UCSD-AML1 (cell line): ENCODE data around the gene CAP1.

Experiments used
- DNase-seq: peaks from one replicate; lab custom pipeline; 2025; ENCODE audit not compliant: unreplicated experiment; lab: John Stamatoyannopoulos, UW

CAP1 gene

DNA sequence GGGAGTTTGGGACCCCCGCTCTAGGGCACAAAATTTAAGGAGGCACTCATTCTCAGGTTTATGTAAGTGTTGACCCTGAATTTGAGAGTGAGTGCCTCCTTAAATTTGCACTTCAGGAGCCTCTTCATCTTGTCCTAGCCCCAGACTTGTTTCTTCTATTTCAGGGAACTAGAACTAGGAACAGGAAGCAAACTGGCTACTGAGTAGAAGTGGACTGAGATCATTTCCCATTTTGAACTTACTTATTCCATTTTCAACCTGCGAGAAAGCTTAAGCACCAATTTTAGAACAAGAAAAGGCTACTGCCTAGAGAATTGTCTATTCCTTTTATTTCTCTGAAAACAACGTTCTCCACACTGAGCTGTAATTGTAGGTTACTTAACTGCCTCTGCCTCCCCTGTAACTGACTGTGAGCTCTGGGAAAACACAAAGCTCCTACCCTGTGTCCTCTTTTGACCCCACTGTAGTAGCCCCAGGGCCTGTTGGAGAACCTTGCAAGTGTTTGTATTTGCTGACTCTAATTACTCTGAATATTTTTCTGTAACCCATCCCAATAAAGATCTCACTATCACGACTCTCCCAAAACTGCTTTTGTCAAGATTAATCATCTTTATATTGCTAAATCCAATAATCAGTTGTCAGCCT is 54.1 kb downstream of the CAP1 start:
- no peak for DNase-seq

- DNase-seq, result no peak
Observed at GRCh38 chr1:40095806-40096205, 55.3 kb downstream of the CAP1 start.

- no peak for DNase-seq
Observed at GRCh38 chr1:40096646-40096976, 56.1 kb downstream of the CAP1 start.

DNA sequence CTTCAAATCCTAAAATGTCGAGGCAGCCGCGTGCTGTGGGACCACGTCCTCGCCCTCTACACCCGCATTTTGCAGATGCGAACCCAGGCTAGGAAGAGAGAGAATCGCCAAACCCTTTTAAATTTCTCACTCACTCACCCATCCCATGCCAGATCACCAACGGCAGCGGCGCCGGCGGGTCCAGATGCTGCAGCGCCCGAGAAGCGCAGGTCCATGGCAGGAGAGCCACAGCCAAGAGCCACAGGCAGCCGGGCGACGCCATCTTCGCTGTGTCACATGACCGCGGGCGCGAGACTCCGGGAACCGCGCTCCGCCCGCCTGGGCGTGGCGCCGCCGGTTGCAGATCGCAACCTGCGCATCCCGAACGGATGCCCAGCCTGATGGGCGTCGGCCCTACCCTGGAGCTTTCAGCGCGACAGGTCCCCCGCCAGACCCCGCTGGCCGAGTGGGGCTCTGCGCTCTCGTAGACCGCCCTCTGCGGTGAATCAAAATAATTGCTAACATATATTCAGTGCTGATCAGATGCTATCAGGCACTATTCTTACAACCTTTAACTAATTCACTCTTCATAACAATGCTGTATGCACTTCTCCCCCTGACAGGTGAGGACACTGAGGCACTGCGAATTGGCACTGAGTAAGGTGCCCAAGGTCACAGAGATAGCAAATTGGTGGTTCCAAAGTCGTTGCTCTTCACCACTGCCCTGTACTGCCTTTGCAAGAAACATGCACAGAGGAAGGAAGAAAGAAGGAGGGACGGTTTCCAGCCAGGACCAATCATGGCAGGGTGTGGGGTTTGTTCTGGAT is 56.7 kb downstream of the CAP1 start, which contains the start of gene PPT1:
Gene PPT1, minus strand, starts transcription at position 276 of the 806 bp plus-strand sequence. Its CDS starts 14 bp downstream, at position 262.
- peak; percentile 76 for DNase-seq

GRCh38 chr1:40102038-40102437 is 61.5 kb downstream of the CAP1 start:
- DNase-seq, result no peak

- DNase-seq, result no peak
Observed at GRCh38 chr1:40102896-40103295, 62.4 kb downstream of the CAP1 start.

- no peak for DNase-seq
Observed at GRCh38 chr1:40105028-40105427, 64.5 kb downstream of the CAP1 start.

DNA sequence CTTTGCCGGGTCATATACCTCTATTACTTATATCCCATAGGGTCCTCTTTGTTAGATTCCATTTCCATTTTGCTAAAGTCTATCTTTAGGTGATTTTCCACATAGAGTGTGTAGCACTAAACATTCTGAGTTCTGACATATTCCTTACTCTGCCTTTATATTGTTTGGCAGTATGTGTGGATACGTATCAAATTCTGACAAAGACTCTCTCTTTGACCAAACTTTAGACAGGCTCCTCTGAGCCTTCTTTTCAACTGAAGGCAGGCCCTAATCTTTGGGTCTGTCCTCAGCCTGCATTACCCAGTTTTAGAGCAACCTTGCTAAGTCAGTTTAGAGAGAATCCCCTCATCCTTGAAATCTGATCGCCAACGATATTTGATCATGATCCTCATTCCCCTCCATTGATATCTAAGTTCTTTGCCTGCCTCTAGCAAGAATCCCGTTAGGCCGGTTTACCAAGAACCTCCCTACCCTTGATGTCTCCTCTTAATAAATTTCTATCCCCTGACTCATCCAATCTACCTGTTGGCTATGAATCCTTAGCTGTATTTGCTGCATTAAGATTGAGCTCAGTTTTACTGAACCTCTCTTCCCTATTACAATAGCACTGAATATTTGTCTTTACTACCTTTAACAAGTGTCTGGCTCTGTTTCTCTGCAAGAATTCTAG is 66.9 kb downstream of the CAP1 start:
- DNase-seq, result no peak

DNA sequence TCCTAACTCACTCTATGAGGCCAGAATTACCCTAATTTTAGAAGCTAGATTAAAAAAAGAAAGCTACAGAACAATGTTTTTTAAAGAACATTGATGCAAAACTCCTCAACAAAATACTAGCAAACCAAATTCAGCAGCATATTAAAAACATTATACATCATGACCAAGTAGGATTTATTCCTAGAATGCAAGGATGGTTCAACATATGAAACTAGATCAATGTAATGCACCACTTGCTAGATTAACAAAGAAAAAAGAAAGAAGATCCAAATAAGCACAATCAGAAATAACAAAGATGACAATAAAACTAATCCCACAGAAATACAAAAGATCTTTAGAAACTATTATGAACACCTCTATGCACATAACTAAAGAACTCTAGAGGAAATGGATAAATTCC is 69.9 kb downstream of the CAP1 start:
- DNase-seq, result no peak

- DNase-seq, result no peak
Observed at GRCh38 chr1:40114400-40114799, 73.9 kb downstream of the CAP1 start.

- no peak for DNase-seq
Observed at GRCh38 chr1:40120128-40120527, 79.6 kb downstream of the CAP1 start.
